Measurements from ENCODE around the gene MESP2. TPM values are rescaled to one million over a fixed set of nuclear protein-coding genes. Genes with fewer than 3 reads are reported as not detected.

The MESP2 gene
- total and polyA plus RNA-seq, 3 experiments from 2014 or later: not detected

DNA sequence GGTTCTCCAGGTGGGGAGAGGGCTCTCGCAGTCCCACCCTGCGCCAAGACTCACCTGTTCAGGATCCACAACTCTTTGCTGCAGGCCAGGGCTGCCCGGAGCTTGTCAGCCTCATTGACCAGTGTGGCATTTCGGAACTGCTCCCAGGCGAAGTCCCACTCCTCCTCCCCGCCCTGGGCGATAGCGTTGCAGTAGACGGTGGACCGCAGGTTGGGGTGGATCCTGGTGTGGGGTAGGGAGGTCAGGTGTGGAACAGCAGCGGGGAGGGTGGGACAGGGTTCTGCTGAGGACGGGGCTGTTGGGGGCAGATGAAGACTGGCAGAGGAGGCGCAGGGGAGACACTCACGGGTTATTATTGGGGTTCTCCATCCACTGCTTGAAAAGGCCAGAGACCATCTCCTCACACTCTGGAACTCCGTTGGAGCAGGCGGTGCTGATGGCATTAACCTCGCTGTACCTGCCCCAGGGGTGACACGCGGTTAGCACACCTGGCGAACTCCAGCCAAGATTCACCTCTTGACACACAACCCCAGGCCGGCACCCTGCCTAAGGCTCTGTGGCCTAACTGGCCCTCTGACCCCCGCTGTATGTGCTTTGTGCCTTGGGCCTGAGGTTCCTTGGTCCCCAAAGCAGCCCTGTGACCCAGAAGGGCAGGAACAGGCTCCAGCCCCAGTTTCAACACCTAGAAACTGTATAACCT, 16.1 kb downstream of the MESP2 start:
- DNase-seq: no peak
- Histone ChIP-seq H3K36me3 (ENCODE audit: insufficient read depth, low read length) (no peaks in the 10 kb centered on the region), H3K4me3 (ENCODE audit: low read length) (no peak overlapping the region), H3K27me3 (ENCODE audit: insufficient read depth, low read length, poor library complexity, severe bottlenecking) (no peaks in the 10 kb centered on the region), H3K9me3 (ENCODE audit: low read length) (no peaks in the 10 kb centered on the region), H3K4me1 (ENCODE audit: insufficient read depth, low read length) (no peaks in the 10 kb centered on the region), H3K27ac (ENCODE audit: low read depth, low read length) (no peak overlapping the region)
- POLR2A ChIA-PET: no interaction called here
- peaks cover 12 to 23% (median 13%) of the 10 kb centered on the region in 5 donors for H3K9me3 Mint-ChIP-seq
- no peak overlapping the region for H3K27ac Mint-ChIP-seq
- no peaks in the 10 kb centered on the region for H3K4me1 Mint-ChIP-seq
- CTCF ChIA-PET: no interaction called here
- peaks cover 17 to 22% of the 10 kb centered on the region in 2 donors for H3K27me3 Mint-ChIP-seq
- H3K36me3 Mint-ChIP-seq: peaks cover 0 to 5% (median 0%) of the 10 kb centered on the region in 3 donors
- no peak overlapping the region for H3K4me3 Mint-ChIP-seq

GRCh38 chr15:89794627-89795241, 18.6 kb downstream of the MESP2 start:
- Mint-ChIP-seq H3K4me3 (no peak overlapping the region), H3K9me3 (peaks cover 3 to 17% (median 13%) of the 10 kb centered on the region in 5 donors), H3K27me3 (peaks cover 9 to 11% of the 10 kb centered on the region in 2 donors), H3K27ac (no peak overlapping the region), H3K4me1 (no peaks in the 10 kb centered on the region), H3K36me3 (peaks cover 0 to 5% (median 0%) of the 10 kb centered on the region in 3 donors)
- no peak for DNase-seq
- Histone ChIP-seq H3K4me1 (ENCODE audit: insufficient read depth, low read length) (no peaks in the 10 kb centered on the region), H3K36me3 (ENCODE audit: insufficient read depth, low read length) (no peaks in the 10 kb centered on the region), H3K4me3 (ENCODE audit: low read length) (no peak overlapping the region), H3K9me3 (ENCODE audit: low read length) (no peaks in the 10 kb centered on the region), H3K27ac (ENCODE audit: low read depth, low read length) (no peak overlapping the region), H3K27me3 (ENCODE audit: insufficient read depth, low read length, poor library complexity, severe bottlenecking) (no peaks in the 10 kb centered on the region)
- ChIA-PET POLR2A (no interaction called here), CTCF (no interaction called here)

- H3K27ac Mint-ChIP-seq: no peak overlapping the region
- DNase-seq: no peak
- ChIA-PET CTCF (no interaction called here), POLR2A (no interaction called here)
- peaks cover 5 to 14% of the 10 kb centered on the region in 2 donors for H3K27me3 Mint-ChIP-seq
- Histone ChIP-seq H3K4me3 (ENCODE audit: low read length) (no peak overlapping the region), H3K9me3 (ENCODE audit: low read length) (no peaks in the 10 kb centered on the region), H3K27me3 (ENCODE audit: insufficient read depth, low read length, poor library complexity, severe bottlenecking) (no peaks in the 10 kb centered on the region), H3K4me1 (ENCODE audit: insufficient read depth, low read length) (no peaks in the 10 kb centered on the region), H3K27ac (ENCODE audit: low read depth, low read length) (no peak overlapping the region), H3K36me3 (ENCODE audit: insufficient read depth, low read length) (no peaks in the 10 kb centered on the region)
- peaks cover 3 to 17% (median 13%) of the 10 kb centered on the region in 5 donors for H3K9me3 Mint-ChIP-seq
- H3K4me3 Mint-ChIP-seq: no peak overlapping the region
- H3K4me1 Mint-ChIP-seq: no peaks in the 10 kb centered on the region
- H3K36me3 Mint-ChIP-seq: peaks cover 0 to 5% (median 0%) of the 10 kb centered on the region in 3 donors
These were observed 19.9 kb downstream of the MESP2 start for GRCh38 chr15:89795996-89796395.

- CTCF ChIA-PET: no interaction called here
- H3K4me3 Mint-ChIP-seq: no peak overlapping the region
- H3K36me3 Mint-ChIP-seq: peaks cover 0 to 5% (median 0%) of the 10 kb centered on the region in 3 donors
- no peaks in the 10 kb centered on the region for H3K36me3 ChIP-seq (ENCODE audit: insufficient read depth, low read length)
- no peaks in the 10 kb centered on the region for H3K4me1 ChIP-seq (ENCODE audit: insufficient read depth, low read length)
- no peaks in the 10 kb centered on the region for H3K4me1 Mint-ChIP-seq
- no peaks in the 10 kb centered on the region for H3K27me3 ChIP-seq (ENCODE audit: insufficient read depth, low read length, poor library complexity, severe bottlenecking)
- H3K4me3 ChIP-seq (ENCODE audit: low read length): no peak overlapping the region
- no peak overlapping the region for H3K27ac ChIP-seq (ENCODE audit: low read depth, low read length)
- DNase-seq: no peak
- H3K9me3 ChIP-seq (ENCODE audit: low read length): no peaks in the 10 kb centered on the region
- peaks cover 8 to 21% of the 10 kb centered on the region in 2 donors for H3K27me3 Mint-ChIP-seq
- H3K9me3 Mint-ChIP-seq: peaks cover 3 to 17% (median 13%) of the 10 kb centered on the region in 5 donors
- POLR2A ChIA-PET: no interaction called here
- no peak overlapping the region for H3K27ac Mint-ChIP-seq
These were observed 21.6 kb downstream of the MESP2 start for GRCh38 chr15:89797678-89798201.

- no peak overlapping the region for H3K4me3 Mint-ChIP-seq
- peaks cover 0 to 5% (median 0%) of the 10 kb centered on the region in 3 donors for H3K36me3 Mint-ChIP-seq
- Histone ChIP-seq H3K27ac (ENCODE audit: low read depth, low read length) (no peak overlapping the region), H3K36me3 (ENCODE audit: insufficient read depth, low read length) (no peaks in the 10 kb centered on the region), H3K4me1 (ENCODE audit: insufficient read depth, low read length) (no peaks in the 10 kb centered on the region), H3K9me3 (ENCODE audit: low read length) (no peaks in the 10 kb centered on the region), H3K4me3 (ENCODE audit: low read length) (no peak overlapping the region), H3K27me3 (ENCODE audit: insufficient read depth, low read length, poor library complexity, severe bottlenecking) (no peaks in the 10 kb centered on the region)
- H3K9me3 Mint-ChIP-seq: peaks cover 3 to 17% (median 10%) of the 10 kb centered on the region in 5 donors
- no peak overlapping the region for H3K27ac Mint-ChIP-seq
- peaks cover 6 to 17% of the 10 kb centered on the region in 2 donors for H3K27me3 Mint-ChIP-seq
- no peak for DNase-seq
- no peaks in the 10 kb centered on the region for H3K4me1 Mint-ChIP-seq
- ChIA-PET POLR2A (no interaction called here), CTCF (no interaction called here)
These were observed 23.1 kb downstream of the MESP2 start for GRCh38 chr15:89799011-89799911.

- no peak overlapping the region for H3K27ac ChIP-seq (ENCODE audit: low read depth, low read length)
- peak overlapping the region in 1 of 8 donors; percentile 74 for H3K27ac Mint-ChIP-seq
- peaks cover 0 to 4% (median 0%) of the 10 kb centered on the region in 3 donors for H3K36me3 Mint-ChIP-seq
- DNase-seq: no peak
- no peaks in the 10 kb centered on the region for H3K36me3 ChIP-seq (ENCODE audit: insufficient read depth, low read length)
- no peaks in the 10 kb centered on the region for H3K9me3 ChIP-seq (ENCODE audit: low read length)
- H3K27me3 ChIP-seq (ENCODE audit: insufficient read depth, low read length, poor library complexity, severe bottlenecking): no peaks in the 10 kb centered on the region
- POLR2A ChIA-PET: no interaction called here
- H3K27me3 Mint-ChIP-seq: peaks cover 6 to 17% of the 10 kb centered on the region in 2 donors
- no peaks in the 10 kb centered on the region for H3K4me1 Mint-ChIP-seq
- CTCF ChIA-PET: no interaction called here
- no peak overlapping the region for H3K4me3 Mint-ChIP-seq
- no peak overlapping the region for H3K4me3 ChIP-seq (ENCODE audit: low read length)
- H3K9me3 Mint-ChIP-seq: peaks cover 3 to 16% (median 10%) of the 10 kb centered on the region in 5 donors
- H3K4me1 ChIP-seq (ENCODE audit: insufficient read depth, low read length): no peaks in the 10 kb centered on the region
These were observed 23.9 kb downstream of the MESP2 start for GRCh38 chr15:89799918-89800498.

GRCh38 chr15:89801471-89802195, 25.5 kb downstream of the MESP2 start:
- H3K27me3 ChIP-seq (ENCODE audit: insufficient read depth, low read length, poor library complexity, severe bottlenecking): no peaks in the 10 kb centered on the region

More at GRCh38 chr15:89801471-89802195, 25.5 kb downstream of the MESP2 start:
- POLR2A ChIA-PET: no interaction called here
- Mint-ChIP-seq H3K27ac (no peak overlapping the region), H3K4me1 (no peaks in the 10 kb centered on the region), H3K36me3 (no peaks in the 10 kb centered on the region), H3K27me3 (peaks cover 3 to 17% of the 10 kb centered on the region in 2 donors), H3K9me3 (peaks cover 0 to 7% (median 4%) of the 10 kb centered on the region in 5 donors), H3K4me3 (no peak overlapping the region)
- CTCF ChIA-PET: no interaction called here
- no peak for DNase-seq
- Histone ChIP-seq H3K27ac (ENCODE audit: low read depth, low read length) (no peak overlapping the region), H3K9me3 (ENCODE audit: low read length) (no peaks in the 10 kb centered on the region), H3K4me1 (ENCODE audit: insufficient read depth, low read length) (no peaks in the 10 kb centered on the region), H3K4me3 (ENCODE audit: low read length) (no peak overlapping the region), H3K36me3 (ENCODE audit: insufficient read depth, low read length) (no peaks in the 10 kb centered on the region)

Data from CD8-positive, alpha-beta memory T cell (primary cell).